Measurements from ENCODE around the gene WDR27.
A peak's percentile ranks its signal among the peaks of the same experiment; 100 is the strongest.

DNA sequence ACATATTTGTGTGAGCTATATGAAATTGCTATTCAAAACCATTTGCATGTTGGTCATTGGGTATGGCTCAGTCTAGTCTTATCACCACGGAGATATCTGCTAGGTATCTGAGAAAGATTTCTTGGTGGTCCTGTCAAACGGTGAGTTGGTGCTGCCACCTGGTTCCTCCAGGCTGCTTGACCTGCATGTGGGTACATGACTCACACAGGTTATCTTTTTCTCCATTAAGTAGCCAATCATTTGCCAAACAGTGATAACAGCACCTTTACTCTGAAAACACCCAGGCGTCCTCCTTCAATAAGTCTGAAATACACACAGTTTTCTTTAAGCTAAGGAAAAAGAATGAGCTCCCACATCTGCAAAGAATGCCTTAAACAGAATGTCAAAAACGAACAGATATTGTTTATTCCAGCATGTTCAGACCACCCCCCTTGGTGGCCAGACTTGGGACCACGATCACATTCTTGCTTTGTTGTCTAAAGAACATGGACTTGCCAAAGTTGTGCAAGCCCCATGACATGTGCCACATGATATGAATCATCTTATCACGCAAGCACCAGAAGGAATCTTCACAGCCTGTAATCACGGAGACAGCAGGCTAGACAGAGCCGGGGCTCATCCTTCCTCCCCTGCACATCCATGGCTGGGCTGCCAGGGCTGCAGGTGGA lies 247.5 kb downstream of the WDR27 start:
- TF ChIP-seq, protein P1, sequence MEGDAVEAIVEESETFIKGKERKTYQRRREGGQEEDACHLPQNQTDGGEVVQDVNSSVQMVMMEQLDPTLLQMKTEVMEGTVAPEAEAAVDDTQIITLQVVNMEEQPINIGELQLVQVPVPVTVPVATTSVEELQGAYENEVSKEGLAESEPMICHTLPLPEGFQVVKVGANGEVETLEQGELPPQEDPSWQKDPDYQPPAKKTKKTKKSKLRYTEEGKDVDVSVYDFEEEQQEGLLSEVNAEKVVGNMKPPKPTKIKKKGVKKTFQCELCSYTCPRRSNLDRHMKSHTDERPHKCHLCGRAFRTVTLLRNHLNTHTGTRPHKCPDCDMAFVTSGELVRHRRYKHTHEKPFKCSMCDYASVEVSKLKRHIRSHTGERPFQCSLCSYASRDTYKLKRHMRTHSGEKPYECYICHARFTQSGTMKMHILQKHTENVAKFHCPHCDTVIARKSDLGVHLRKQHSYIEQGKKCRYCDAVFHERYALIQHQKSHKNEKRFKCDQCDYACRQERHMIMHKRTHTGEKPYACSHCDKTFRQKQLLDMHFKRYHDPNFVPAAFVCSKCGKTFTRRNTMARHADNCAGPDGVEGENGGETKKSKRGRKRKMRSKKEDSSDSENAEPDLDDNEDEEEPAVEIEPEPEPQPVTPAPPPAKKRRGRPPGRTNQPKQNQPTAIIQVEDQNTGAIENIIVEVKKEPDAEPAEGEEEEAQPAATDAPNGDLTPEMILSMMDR (IDR thresholded peaks at IDR 0.05) = peak in 1 of 6 experiments; percentile 18
- TF ChIP-seq POLR2A (IDR thresholded peaks at IDR 0.05) = no peak

Data from esophagus squamous epithelium (tissue), 4 donors.